ENCODE data around the gene MIS18BP1.
"Not testable (repeated sequence)": the region's sequence is repeated elsewhere in the genome, so short reads cannot be mapped to it uniquely, and the experiment has no call there.

Gene MIS18BP1

GRCh38 chr14:45242706-45243105 is 10.3 kb downstream of the MIS18BP1 start:
- no peak for DNase-seq

DNA sequence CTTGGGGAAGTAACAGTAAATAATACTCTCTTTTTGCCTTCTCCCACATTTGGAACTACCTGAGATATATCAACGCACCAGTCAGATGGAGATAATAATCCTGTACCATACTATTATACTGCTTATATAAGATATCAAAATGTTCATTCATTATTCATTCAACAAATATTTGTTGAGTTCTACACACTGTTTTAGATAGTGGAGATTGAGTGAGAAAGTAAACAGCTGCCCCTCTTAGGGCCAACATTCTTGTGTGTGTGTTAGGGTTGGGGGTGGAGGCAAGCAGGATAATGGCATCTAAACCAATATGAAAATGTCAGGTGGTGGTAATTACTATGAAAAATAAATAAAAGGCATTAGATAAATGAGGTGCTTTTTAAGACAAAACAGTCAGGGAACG is 14.0 kb downstream of the MIS18BP1 start:
- DNase-seq, result no peak

DNA sequence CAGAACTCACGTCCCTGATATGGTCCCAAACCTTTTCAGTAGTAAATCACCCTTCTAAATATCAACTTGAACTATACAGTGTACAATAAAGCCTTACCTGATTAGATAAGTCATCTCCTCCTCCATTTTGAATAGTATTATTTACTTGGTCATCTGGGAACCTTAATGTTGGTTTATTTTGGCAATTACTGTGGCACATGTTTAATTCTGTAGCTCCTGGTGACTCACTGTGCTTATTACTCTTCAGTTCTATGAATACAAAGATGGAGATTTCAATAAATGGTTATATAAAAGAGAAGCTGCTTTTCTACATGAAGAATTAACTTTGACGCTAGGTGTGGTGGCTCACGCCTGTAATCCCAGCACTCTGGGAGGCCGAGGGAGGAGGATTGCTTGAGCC is 25.4 kb downstream of the MIS18BP1 start:
- no peak for DNase-seq

DNA sequence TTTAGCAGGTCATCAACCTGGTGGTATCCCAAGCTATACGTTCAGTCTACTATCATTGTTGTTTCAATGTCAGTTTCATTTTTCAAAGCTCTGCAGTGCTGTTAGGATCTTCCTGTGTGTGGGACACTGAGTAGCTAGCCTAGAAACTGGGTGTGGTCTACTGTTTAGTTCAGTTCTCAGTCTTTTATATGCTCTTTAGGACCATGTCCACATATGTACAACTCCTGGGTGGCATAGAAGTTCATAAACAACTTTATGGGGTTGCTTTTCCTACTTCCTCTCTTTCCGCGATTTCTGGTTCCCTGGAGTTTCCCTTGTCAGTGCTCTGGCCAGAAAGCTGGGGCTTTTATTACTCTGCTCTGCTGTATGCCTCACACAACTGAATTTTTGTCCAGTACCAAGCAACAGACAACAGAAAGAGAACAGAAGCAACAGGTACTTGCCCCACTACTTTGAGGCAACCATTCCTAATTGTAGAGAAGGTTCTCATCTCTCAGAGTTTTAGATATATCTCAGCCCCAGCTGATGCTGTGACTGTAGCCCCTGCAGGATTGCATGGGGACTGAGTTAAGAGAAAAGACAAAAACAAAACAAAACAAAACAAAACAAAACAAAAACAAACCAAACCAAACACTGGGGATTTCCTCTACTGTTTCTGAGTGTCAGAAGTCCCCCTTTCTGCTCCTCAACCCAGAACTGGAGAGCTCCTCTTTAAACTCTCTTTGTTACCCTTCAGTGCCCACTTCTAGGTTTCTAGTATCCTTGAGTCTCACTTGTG is 30.3 kb downstream of the MIS18BP1 start:
- no peak for DNase-seq

DNA sequence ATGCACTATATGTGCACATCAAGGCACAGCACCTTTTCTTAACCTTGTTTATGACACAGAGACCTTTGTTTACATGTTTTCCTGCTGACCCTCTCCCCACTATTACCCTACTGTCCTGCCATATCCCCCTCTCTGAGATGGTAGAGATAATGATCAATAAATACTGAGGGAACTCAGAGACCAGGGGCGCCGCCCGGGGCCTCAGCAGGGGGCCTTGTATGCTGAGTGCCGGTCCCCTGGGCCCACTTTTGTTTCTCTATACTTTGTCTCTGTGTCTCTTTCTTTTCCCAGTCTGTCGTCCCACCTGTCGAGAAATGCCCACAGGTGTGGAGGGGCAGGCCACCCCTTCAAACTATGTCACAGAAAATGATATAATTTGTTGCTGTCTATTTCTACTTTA is 38.7 kb downstream of the MIS18BP1 start:
- not testable (repeated sequence) for DNase-seq

- not testable (repeated sequence) for DNase-seq
These were observed 39.3 kb downstream of the MIS18BP1 start for GRCh38 chr14:45213716-45214115.

GRCh38 chr14:45212231-45212630 is 40.8 kb downstream of the MIS18BP1 start:
- DNase-seq, result no peak

GRCh38 chr14:45211295-45211694 is 41.7 kb downstream of the MIS18BP1 start:
- no peak for DNase-seq

DNA sequence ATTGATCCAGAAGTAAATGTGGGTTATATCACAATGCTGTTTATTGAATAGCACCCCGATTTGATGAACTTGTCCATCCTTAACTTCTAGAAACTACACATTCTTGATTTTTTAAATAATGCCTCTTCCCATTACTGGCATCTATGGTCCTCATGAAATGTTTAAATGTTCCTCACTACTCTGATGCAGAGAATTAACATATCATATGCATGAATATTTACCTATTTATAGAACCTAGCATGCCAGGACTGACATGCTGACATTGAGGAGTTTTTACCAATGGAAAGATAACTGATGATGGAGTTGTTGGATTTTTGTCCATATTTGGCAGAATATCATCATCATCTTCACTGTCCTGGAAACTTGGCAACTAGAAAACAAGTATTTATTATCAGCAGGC is 42.8 kb downstream of the MIS18BP1 start:
- no peak for DNase-seq

DNA sequence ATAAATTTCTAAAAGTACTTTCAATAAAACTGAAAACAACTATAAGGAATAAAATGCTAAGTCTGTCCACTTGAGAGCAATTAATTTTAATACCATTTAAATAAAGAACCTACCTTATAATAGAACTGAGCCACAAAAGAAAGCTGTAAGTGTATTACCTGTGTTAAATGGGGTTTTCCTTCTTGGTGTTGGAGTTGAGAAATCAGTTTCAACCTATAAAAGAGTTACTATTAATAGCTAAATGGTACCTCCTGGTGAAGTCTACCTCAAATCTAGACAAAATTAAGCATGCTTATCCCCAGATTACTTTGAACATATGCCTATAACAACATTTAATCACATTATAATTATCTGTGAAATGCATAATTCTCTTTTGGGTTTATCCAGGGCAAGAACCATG is 48.8 kb downstream of the MIS18BP1 start:
- no peak for DNase-seq

DNA sequence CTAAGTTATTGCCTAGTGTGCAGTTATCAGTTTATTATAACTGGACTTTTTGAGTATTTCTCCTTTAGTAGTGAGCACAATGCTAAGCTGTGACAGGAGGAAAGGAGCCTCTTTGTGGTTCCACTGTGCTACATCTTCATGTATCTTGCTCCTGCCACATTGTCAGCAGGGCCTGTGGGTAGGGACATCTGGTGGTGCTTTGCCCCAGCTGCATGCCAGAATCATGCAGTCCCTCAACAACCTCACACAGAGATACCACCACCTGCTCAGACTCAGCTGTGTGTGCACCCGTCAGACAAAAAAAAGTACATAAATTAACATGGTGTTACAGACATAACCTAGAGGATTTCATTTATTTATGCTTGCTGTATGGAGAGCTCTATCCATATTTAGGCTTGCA is 51.1 kb downstream of the MIS18BP1 start:
- DNase-seq, result peak; percentile 31

DNA sequence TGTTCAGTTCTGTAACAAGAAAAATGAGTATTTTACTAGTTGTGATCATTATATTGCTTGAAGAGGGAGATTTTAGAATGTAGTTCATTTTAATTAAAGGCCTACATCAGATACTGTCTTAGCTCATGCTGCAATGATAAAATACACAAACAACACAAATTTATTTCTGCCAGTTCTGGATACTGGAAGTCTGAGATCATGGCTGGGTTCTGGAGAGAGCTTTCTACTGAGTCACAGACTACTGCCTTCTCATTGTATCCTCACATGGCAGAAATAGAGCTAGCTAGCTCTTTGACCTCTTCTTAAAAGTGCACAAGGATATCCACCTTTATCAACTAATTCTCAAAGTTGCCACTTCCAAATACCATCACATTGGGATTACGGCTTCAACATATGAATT is 53.8 kb downstream of the MIS18BP1 start:
- no peak for DNase-seq

- DNase-seq, result no peak
These were observed 54.5 kb downstream of the MIS18BP1 start for GRCh38 chr14:45198551-45198950.

GRCh38 chr14:45194964-45195363 is 58.0 kb downstream of the MIS18BP1 start:
- DNase-seq, result no peak

GRCh38 chr14:45185100-45185814 is 67.7 kb downstream of the MIS18BP1 start:
- no peak for DNase-seq

- DNase-seq, result no peak
These were observed 71.2 kb downstream of the MIS18BP1 start for GRCh38 chr14:45181806-45182205.

DNA sequence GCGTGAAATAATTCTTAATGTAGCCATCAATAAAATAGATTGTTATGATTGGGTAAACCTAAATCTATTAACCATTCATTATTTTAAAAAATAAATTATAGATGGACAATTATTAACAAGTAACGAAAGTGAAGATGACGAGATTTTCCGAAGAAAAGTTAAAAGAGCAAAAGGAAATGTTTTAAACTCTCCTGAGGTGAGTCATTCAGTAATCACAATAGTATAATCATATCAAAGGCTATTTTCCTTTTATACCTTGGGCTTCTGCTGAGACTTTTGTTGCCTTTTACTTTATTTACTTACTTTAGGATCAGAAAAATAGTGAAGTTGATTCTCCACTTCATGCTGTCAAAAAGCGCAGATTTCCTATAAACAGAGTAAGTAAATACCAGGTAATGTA is 71.7 kb downstream of the MIS18BP1 start:
- no peak for DNase-seq

GRCh38 chr14:45177076-45177475 is 75.9 kb downstream of the MIS18BP1 start:
- DNase-seq, result no peak

DNA sequence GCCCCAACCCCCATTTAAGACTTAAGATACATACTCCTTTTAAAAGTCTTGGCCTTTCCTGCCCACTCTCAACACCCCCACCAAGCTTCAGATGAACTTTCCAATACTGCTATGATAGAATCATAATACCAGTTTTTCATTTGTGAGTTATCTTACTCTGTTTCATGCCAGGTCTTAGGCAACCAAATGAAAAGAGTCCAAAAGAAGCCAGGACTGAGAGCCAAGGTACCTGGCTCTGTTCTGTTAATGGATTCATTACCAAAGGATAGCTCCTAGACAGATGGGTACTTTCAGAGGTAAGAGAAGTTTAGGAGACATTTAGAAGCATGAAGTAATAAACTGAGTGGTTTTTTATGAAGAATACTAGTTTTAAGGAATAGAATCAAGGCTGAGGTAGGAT is 83.1 kb downstream of the MIS18BP1 start:
- DNase-seq, result no peak

- DNase-seq, result no peak
These were observed 96.9 kb downstream of the MIS18BP1 start for GRCh38 chr14:45156067-45156466.

Data from stimulated activated CD8-positive, alpha-beta memory T cell treated with anti-CD3 and anti-CD28 coated beads, Interleukin-4, amount 100 ng/mL, for 48 hours (primary cell).